Nephron progenitor cell (in vitro differentiated cells): Measurements from ENCODE around the gene TMC1.

Experiments used
- DNase-seq: peaks from one replicate; pipeline ENCODE4 v3.0.0; 2021
- H3K27ac Mint-ChIP-seq: 2 replicates; pipeline ENCODE4 v1.8.0; 2021; ENCODE audit warnings: mild to moderate bottlenecking, moderate library complexity, mixed read lengths
- H3K27me3 Mint-ChIP-seq: 2 replicates; pipeline ENCODE4 v1.8.0; 2021; ENCODE audit warnings: mild to moderate bottlenecking, low read depth, mixed read lengths; ENCODE audit not compliant: poor library complexity
- H3K36me3 Mint-ChIP-seq: 2 replicates; pipeline ENCODE4 v1.8.0; 2021; ENCODE audit warnings: low read depth, mixed read lengths
- H3K4me1 Mint-ChIP-seq: 2 replicates; pipeline ENCODE4 v1.8.0; 2021; ENCODE audit warnings: mixed read lengths
- H3K4me3 Mint-ChIP-seq: 2 replicates; pipeline ENCODE4 v1.8.0; 2021; ENCODE audit warnings: mild to moderate bottlenecking, moderate library complexity, mixed read lengths
- H3K9me3 Mint-ChIP-seq: 2 replicates; pipeline ENCODE4 v1.8.0; 2021; ENCODE audit warnings: mild to moderate bottlenecking, moderate library complexity, mixed read lengths
- TF ChIP-seq, protein P1 (sequence below): fragments of 200-600 bp; sonication (generic); IDR thresholded peaks from 2 replicates; pipeline ENCODE4 v1.5.0; 2021; ENCODE audit warnings: antibody characterized with exemption

The TMC1 gene

DNA sequence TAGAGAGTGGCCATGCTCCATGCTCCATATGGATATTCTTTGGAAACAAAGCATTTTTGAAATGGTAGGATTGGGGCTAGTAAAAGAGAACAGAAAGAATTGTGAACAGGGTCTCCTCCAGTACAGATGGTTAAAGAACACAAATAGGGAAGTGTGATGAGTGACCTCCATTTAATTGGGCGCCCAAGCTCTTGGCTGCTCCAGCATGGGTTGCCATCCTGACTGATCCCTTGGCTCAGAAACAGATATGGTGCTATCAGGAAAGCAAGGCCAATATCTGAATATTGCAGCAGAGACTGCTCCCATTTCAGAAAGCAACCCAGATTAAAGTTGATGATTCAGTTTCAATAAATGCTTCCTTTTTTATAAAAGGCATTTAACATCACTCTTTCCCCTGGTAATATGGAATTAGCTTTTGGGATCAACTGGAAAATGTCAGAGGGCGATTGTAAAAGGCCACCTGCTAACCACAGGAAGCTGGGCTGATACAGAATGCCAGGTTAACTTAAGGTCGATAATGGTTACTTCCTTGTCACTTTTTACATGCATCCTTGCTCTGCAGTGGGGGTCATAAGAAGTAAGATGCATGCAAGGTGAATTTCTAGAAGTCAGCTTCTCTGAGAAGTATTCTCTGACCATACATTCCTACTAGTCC is 52.9 kb downstream of the TMC1 start:
- Mint-ChIP-seq H3K36me3 (no peaks in the 10 kb centered on the region), H3K27me3 (peaks cover 7% of the 10 kb centered on the region), H3K4me3 (no peak overlapping the region), H3K27ac (no peak overlapping the region), H3K9me3 (no peaks in the 10 kb centered on the region), H3K4me1 (peaks cover 13% of the 10 kb centered on the region)
- TF ChIP-seq, protein P1, sequence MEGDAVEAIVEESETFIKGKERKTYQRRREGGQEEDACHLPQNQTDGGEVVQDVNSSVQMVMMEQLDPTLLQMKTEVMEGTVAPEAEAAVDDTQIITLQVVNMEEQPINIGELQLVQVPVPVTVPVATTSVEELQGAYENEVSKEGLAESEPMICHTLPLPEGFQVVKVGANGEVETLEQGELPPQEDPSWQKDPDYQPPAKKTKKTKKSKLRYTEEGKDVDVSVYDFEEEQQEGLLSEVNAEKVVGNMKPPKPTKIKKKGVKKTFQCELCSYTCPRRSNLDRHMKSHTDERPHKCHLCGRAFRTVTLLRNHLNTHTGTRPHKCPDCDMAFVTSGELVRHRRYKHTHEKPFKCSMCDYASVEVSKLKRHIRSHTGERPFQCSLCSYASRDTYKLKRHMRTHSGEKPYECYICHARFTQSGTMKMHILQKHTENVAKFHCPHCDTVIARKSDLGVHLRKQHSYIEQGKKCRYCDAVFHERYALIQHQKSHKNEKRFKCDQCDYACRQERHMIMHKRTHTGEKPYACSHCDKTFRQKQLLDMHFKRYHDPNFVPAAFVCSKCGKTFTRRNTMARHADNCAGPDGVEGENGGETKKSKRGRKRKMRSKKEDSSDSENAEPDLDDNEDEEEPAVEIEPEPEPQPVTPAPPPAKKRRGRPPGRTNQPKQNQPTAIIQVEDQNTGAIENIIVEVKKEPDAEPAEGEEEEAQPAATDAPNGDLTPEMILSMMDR = no peak
- no peak for DNase-seq

DNA sequence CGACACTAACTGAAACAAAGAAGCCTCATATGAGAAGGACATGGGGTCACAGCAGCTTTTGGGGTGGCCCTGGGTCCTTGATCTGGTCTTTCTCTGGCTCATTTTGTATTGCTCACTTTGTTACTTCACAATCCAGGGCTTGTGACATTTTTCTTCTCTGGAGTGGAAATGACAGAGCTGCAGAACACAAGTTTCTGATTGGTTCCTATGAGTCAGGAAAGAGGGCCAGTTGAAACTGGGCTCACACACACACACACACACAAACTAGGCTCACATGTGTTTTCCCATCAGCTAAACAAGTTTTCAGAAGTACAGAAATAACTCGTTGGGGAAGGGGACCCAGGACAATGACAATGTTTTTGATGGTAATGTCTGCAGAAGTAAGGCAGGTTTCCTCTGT is 54.3 kb downstream of the TMC1 start:
- no peak for DNase-seq
- Mint-ChIP-seq H3K4me1 (peaks cover 6% of the 10 kb centered on the region), H3K4me3 (no peak overlapping the region), H3K36me3 (no peaks in the 10 kb centered on the region), H3K27ac (no peak overlapping the region), H3K27me3 (peaks cover 12% of the 10 kb centered on the region), H3K9me3 (no peaks in the 10 kb centered on the region)
- TF ChIP-seq, protein P1 = no peak

DNA sequence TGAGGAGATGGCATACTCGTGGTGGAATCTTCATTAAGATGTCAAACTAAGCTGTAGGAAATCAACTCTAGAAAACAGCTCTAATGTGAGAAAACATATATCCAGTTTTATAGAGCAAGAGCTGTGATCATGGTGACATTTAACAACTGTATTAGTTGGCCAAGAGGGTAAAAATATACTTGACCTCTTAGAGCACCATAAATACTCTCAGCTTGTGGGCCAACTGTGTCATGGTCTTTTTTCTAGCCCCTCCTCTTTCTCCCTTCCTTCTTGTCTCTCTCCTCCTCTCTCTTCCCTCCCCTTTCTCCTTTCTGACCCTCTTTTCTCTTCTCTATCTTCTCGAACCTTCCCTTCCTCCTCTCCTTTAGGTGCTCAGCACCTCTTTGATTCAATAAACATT is 54.7 kb downstream of the TMC1 start:
- Mint-ChIP-seq H3K27ac (peak overlapping the region; percentile 43), H3K27me3 (peaks cover 12% of the 10 kb centered on the region), H3K4me3 (no peak overlapping the region), H3K36me3 (no peaks in the 10 kb centered on the region), H3K9me3 (no peaks in the 10 kb centered on the region), H3K4me1 (peaks cover 6% of the 10 kb centered on the region)
- TF ChIP-seq, protein P1 = no peak
- DNase-seq = no peak

DNA sequence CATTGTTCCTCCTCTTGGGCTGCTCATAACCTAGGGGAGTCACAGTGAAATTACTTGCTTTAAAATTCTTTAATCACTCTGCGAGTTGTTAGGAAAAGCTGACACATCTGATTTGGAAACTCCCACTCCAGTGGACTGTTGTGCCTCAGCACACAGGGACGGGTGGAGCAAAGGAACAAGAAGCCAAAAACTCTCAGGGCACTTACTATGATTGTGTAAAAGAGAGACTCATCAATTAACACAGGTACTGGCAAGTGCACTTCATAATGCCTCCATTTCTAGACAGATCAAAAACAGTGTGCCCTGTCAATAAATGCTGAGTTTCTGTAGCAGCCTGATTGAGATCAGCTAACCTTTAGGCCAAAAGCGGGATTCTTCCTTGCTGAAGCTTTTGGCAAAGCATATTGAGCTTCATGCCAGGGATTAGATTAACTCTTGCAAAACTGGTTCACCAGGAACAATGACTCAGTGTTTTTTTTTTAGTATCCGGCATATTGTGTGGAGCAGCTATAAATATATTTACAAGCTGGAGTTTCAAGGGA is 55.9 kb downstream of the TMC1 start:
- Mint-ChIP-seq H3K27ac (no peak overlapping the region), H3K27me3 (peaks cover 12% of the 10 kb centered on the region), H3K9me3 (no peaks in the 10 kb centered on the region), H3K4me3 (no peak overlapping the region), H3K36me3 (no peaks in the 10 kb centered on the region), H3K4me1 (peaks cover 10% of the 10 kb centered on the region)
- TF ChIP-seq, protein P1 = no peak
- DNase-seq = no peak

DNA sequence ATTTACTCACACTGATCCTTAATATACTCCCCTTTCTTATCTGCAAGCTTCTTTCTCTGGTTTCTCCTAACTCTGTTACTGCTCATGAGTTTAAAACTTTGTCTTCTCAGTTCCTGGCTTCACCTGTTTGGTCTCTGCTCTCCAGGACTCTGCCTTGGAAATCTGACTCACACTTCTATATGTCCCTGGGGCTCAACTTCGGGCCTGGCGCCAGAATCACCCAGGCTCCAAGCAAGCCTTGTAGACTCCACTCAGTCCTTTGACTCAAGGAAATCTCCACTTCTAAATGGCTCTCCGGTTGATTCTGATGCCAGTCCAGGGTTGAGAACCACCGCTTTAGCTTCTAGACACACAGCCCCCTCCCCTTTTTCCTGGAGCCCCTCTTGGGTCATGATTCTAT is 57.8 kb downstream of the TMC1 start:
- Mint-ChIP-seq H3K4me3 (no peak overlapping the region), H3K9me3 (peaks cover 4% of the 10 kb centered on the region), H3K4me1 (peaks cover 20% of the 10 kb centered on the region), H3K27ac (no peak overlapping the region), H3K36me3 (peaks cover 4% of the 10 kb centered on the region), H3K27me3 (peaks cover 9% of the 10 kb centered on the region)
- TF ChIP-seq, protein P1 = no peak
- DNase-seq = no peak

DNA sequence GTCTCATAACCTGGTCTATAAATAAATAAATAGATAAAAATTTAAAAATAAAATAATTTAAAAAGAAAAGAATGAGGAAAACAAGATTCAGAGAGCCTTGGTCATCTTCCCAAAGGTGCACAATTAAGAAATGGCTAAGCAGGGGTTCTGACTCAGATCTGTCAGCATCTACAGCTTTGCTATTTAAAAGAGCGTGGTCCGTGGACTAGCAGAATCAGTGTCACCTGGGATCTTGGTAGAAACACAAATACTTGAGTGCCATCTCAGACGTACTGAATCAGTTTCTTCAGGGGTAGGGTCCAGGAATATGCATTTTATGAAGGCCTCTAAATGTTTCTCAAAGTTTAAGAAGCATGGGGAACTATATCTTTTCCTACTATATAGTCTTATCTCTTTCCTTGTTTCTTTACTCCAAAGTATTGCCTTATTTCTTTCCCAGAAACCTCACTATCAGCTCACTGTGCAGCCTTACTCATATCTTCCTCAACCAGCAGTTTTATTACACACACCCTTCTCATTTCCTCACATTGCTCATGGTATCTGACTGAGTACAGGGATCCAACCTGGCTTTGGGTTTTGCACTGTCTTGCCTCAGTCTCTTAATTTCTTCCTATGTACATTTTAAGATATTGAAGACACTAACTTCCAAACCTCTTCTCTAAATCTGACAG is 58.6 kb downstream of the TMC1 start:
- TF ChIP-seq, protein P1 = no peak
- H3K4me1 Mint-ChIP-seq = peaks cover 20% of the 10 kb centered on the region
- no peak overlapping the region for H3K27ac Mint-ChIP-seq
- peaks cover 4% of the 10 kb centered on the region for H3K9me3 Mint-ChIP-seq
- H3K4me3 Mint-ChIP-seq = no peak overlapping the region
- H3K36me3 Mint-ChIP-seq = peaks cover 4% of the 10 kb centered on the region
- DNase-seq = no peak
- peaks cover 9% of the 10 kb centered on the region for H3K27me3 Mint-ChIP-seq
